Astrocyte of the spinal cord (primary cell): ENCODE measurements around the gene ARID3B.

ENCODE experiments used
- DNase-seq: peaks from one replicate; pipeline ENCODE4 v3.0.0; 2011; ENCODE audit warnings: low read depth, low spot score
- H3K4me3 ChIP-seq: 2 replicates; pipeline ENCODE4 v1.5.1; 2011; ENCODE audit warnings: low read depth, mild to moderate bottlenecking, low read length, moderate library complexity
- in situ Hi-C: cut with HindIII; loops from 2 replicates; pipeline ENCODE4 v1.10.0; 2017; ENCODE audit warnings: low sequenced_read_pairs
- TF ChIP-seq, protein P1 (sequence below): IDR thresholded peaks from 2 replicates; pipeline ENCODE4 v1.5.1; 2012; ENCODE audit warnings: low read depth, mild to moderate bottlenecking, low read length, inconsistent platforms

Gene ARID3B

DNA sequence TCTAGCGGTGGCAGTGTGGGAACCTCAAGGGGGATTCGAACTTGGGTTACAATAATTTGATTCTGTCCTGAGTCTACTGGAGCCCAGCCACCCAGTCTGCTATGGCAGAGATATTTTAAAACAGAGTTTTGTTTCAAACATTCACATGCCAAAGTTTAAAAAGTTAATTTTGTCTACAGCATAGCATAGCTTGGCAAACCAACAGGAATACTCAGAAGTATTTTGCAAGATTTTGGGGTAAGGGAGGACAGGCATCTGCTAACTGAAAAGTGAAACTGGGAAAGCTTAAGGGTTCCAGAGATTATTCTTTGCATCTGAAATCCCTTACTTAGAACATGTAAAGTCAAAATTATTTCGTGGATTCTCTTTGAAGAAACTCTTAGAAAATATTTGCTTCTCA lies 6.6 kb downstream of the ARID3B start:
- TF ChIP-seq, protein P1, sequence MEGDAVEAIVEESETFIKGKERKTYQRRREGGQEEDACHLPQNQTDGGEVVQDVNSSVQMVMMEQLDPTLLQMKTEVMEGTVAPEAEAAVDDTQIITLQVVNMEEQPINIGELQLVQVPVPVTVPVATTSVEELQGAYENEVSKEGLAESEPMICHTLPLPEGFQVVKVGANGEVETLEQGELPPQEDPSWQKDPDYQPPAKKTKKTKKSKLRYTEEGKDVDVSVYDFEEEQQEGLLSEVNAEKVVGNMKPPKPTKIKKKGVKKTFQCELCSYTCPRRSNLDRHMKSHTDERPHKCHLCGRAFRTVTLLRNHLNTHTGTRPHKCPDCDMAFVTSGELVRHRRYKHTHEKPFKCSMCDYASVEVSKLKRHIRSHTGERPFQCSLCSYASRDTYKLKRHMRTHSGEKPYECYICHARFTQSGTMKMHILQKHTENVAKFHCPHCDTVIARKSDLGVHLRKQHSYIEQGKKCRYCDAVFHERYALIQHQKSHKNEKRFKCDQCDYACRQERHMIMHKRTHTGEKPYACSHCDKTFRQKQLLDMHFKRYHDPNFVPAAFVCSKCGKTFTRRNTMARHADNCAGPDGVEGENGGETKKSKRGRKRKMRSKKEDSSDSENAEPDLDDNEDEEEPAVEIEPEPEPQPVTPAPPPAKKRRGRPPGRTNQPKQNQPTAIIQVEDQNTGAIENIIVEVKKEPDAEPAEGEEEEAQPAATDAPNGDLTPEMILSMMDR: no peak
- no peak for DNase-seq
- H3K4me3 ChIP-seq: no peak overlapping the region
- in situ Hi-C loops: no loop called here

DNA sequence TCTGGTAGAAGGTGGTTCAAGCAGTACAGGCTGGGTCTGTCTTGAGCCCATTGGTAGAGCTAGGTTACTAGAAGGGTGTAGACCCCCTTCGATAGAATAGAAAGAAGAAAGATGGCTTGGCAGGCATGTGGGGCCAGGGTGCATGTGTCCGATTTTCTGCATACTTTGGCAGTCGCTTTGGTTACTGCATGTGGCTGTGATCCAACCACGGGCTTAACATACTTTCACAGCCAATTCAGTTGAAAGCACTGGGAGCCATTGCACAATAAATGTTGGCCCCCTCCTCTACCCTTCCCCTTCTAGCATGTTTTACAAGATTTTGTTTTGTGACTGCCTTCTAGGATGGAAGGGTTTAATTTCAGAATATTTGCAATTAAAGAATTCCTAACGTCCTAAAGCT lies 7.2 kb downstream of the ARID3B start:
- DNase-seq: no peak
- TF ChIP-seq, protein P1: no peak
- in situ Hi-C loops: no loop called here
- H3K4me3 ChIP-seq: no peak overlapping the region

DNA sequence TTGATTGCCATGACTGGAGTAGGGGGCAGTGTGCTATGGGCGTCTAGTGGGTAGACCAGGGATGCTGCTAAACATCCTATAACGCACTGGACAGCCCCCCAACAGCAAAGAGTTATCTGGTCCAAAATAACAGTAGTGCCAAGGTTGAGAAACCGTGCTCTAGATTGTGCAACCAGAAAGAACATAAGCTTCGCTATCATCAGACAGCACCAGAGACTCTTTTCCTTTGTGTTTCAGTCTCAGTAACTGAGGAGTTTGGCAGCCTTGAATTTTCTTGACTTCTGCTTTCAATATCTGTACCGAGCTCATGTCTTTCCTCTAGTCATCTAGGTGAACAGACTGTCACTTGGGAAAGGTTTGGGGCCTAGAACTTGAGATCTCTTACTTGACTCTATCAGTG lies 8.8 kb downstream of the ARID3B start:
- DNase-seq: no peak

DNA sequence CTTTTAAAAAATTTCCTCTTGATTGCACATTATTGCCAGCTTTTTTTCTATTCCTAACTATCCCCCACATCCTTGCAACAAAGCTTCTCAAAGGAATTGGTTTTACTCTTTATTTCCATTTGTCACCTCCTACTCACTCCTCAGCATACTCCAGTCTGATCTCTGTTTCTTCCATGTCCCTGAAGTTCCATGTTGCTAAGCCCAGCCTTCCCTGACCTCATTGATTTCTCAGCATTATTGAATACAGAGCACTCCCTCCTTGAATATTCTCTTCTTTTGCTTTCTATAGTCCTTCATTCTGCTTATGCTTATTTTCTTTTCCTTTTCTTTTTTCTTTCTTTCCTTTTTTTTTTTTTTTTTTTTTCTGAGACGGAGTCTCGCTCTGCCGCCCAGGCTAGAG lies 10.7 kb downstream of the ARID3B start:
- no peak overlapping the region for H3K4me3 ChIP-seq
- TF ChIP-seq, protein P1: no peak
- DNase-seq: no peak
- in situ Hi-C loops: no loop called here

More for the DNA sequence above, 8.8 kb downstream of the ARID3B start:
- in situ Hi-C loops: no loop called here
- H3K4me3 ChIP-seq: no peak overlapping the region
- TF ChIP-seq, protein P1: no peak

DNA sequence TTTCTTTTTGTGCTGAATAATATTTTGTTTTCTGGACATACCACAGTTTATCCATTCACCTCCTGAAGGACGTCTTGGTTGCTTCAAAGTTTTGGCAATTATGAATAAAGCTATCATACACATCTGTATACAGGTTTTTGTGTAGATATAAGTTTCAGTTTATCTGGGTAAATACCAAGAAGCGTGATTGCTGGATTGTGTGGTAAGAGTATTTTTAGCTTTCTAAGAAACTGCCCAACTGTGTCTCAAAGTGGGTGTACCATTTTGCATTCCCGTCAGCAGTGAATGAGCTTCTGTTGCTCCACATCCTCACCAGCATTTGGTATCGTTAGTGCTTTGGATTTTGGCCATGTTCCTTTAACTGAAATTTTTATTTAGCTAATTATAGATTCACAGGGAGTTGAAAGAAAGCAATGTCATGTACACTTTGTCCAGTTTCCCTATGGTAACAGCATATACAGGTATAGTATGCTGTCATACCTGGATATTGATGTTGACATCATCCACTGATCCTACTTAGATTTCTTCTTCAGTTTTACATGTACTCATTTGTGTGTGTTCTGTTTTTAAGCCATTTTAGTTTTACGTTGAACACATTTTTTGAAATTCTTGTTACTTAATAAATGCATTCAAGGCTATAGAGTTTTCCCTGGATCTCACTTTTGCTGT lies 11.9 kb downstream of the ARID3B start:
- TF ChIP-seq, protein P1: no peak
- in situ Hi-C loops: no loop called here
- no peak for DNase-seq
- no peak overlapping the region for H3K4me3 ChIP-seq

DNA sequence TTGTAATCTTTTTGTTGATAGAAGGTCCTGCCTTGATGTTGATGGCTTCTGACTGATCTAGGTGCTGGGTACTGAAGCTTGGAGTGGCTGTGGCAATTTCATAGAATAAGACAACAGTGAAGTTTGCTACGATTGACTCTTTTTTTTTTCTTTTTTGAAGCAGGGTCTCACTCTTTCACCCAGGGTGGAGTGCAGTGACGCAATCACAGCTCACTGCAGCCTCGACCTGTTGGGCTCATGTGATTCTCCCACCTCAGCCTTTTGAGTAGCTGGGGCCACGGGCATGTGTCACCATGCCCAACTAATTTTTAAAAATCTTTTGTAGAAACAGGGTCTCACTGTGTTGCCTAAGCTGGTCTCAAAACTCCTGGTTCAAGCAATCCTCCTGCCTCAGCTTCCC lies 14.2 kb downstream of the ARID3B start:
- in situ Hi-C loops: no loop called here

More for the DNA sequence above, 14.2 kb downstream of the ARID3B start:
- TF ChIP-seq, protein P1: no peak
- no peak for DNase-seq
- no peak overlapping the region for H3K4me3 ChIP-seq
